Left ventricle myocardium inferior (tissue), 1 donor: Measurements from ENCODE around the gene TRAF1. TPM values are rescaled to one million over a fixed set of nuclear protein-coding genes. Genes with fewer than 3 reads are reported as not detected.

ENCODE experiments used
- DNase-seq: peaks from one replicate; pipeline ENCODE4 v3.0.0-alpha.2; 2020
- H3K27ac ChIP-seq: fragments of 200-600 bp; replicated peaks from 2 replicates; pipeline ENCODE4 v1.8.0; 2021
- H3K27me3 ChIP-seq: fragments of 200-600 bp; 2 replicates; pipeline ENCODE4 v1.8.0; 2021; ENCODE audit warnings: low read depth
- H3K36me3 ChIP-seq: fragments of 200-600 bp; 2 replicates; pipeline ENCODE4 v1.8.0; 2021
- H3K4me1 ChIP-seq: fragments of 200-600 bp; 2 replicates; pipeline ENCODE4 v1.8.0; 2021
- H3K4me3 ChIP-seq: fragments of 200-600 bp; 2 replicates; pipeline ENCODE4 v1.8.0; 2021; ENCODE audit warnings: mild to moderate bottlenecking, moderate library complexity
- H3K9me3 ChIP-seq: fragments of 200-600 bp; replicated peaks from 2 replicates; pipeline ENCODE4 v1.8.0; 2021
- intact Hi-C: fragments of 100-400 bp; cut with micrococcal nuclease; formaldehyde crosslinking; loops from one replicate; pipeline ENCODE4 v1.11.0; 2022
- total RNA-seq: library from RNA; stranded (reverse); fragmentation: NEBNext Ultra II Directional; extraction: Animal tissue kit (Norgen Biotek cat#: 25700); gene quantifications from one replicate; pipeline ENCODE4 v1.2.1, GENCODE V29; 2021
- TF ChIP-seq, protein P1 (sequence below): fragments of 200-600 bp; IDR thresholded peaks from 2 replicates; pipeline ENCODE4 v1.8.0; 2021; ENCODE audit warnings: antibody characterized with exemption, mild to moderate bottlenecking, borderline replicate concordance
- donor health status: DM: no; HTN: yes; CAD: no; lungs with severe emphysema.

Gene TRAF1
- total RNA-seq, 1 donor from 2014 or later, result 2.6 TPM

DNA sequence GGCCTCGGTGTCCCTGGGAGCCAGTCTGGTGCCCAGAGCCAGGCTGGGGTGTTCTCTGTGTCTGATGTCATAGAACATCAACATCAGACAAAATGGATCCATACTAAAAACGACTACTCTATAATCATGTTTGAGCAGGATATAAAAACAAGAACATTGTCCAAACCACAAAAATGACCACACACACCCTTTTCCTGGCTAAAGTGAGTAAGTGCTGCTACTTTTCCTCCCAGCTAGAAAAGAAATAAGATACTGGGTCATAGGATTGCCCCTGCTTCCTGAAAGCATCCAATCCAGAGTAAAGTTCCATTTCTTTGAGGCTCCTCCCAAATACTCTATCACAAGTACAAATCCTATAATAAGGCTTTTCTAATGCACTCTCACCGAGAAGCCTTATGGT, 19.7 kb upstream of the TRAF1 start:
- no peak overlapping the region for H3K27ac ChIP-seq
- H3K36me3 ChIP-seq, result no peaks in the 10 kb centered on the region
- no peaks in the 10 kb centered on the region for H3K9me3 ChIP-seq
- H3K27me3 ChIP-seq, result no peaks in the 10 kb centered on the region
- DNase-seq, result no peak
- TF ChIP-seq, protein P1, sequence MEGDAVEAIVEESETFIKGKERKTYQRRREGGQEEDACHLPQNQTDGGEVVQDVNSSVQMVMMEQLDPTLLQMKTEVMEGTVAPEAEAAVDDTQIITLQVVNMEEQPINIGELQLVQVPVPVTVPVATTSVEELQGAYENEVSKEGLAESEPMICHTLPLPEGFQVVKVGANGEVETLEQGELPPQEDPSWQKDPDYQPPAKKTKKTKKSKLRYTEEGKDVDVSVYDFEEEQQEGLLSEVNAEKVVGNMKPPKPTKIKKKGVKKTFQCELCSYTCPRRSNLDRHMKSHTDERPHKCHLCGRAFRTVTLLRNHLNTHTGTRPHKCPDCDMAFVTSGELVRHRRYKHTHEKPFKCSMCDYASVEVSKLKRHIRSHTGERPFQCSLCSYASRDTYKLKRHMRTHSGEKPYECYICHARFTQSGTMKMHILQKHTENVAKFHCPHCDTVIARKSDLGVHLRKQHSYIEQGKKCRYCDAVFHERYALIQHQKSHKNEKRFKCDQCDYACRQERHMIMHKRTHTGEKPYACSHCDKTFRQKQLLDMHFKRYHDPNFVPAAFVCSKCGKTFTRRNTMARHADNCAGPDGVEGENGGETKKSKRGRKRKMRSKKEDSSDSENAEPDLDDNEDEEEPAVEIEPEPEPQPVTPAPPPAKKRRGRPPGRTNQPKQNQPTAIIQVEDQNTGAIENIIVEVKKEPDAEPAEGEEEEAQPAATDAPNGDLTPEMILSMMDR, result no peak
- H3K4me3 ChIP-seq, result no peak overlapping the region
- peaks cover 15% of the 10 kb centered on the region for H3K4me1 ChIP-seq
- intact Hi-C loops, result no loop called here

DNA sequence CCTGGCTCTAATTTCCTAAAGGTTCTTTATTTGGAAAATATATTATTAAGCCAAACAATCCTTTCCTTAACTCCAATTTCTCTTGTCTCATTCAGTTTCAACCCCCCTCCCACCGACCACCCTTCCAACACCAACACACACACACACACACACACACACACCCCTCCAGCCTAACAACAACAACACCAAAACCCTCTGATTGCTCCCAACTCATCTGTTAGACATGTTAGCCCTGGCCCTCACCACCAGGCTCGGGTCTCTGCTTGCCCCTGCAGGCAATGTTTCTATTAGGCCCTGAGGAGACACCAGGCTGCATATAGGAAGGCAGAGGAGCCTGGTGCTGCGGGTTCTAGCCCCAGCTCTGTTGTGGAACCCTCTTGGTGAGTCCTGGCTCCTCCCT, 18.4 kb upstream of the TRAF1 start:
- no peaks in the 10 kb centered on the region for H3K27me3 ChIP-seq
- no peak overlapping the region for H3K4me3 ChIP-seq
- TF ChIP-seq, protein P1, result no peak
- no peak for DNase-seq
- H3K27ac ChIP-seq, result no peak overlapping the region
- intact Hi-C loops, result no loop called here
- H3K4me1 ChIP-seq, result peaks cover 8% of the 10 kb centered on the region
- H3K36me3 ChIP-seq, result no peaks in the 10 kb centered on the region
- H3K9me3 ChIP-seq, result no peaks in the 10 kb centered on the region

DNA sequence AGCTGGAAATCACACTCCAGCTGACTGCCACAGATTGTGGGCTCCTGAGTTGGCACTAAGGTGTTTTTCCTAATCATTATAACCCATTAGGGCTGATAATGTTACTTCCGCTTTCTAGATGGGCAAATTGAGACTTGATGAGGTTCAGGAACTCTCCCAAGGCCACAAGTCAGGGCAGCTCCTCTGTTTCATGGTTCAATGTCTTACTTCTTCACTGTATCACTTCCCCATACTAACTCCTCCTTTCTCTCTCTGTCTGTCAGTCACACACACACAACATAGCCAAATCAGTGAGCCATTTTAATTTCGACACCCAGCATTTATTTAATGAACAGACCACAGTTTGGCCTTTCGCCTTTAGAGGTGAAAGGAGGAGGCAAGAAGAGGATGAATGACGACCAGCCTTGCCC, 17.8 kb upstream of the TRAF1 start:
- Histone ChIP-seq H3K36me3 (no peaks in the 10 kb centered on the region), H3K27me3 (no peaks in the 10 kb centered on the region), H3K4me1 (peaks cover 8% of the 10 kb centered on the region), H3K27ac (no peak overlapping the region), H3K4me3 (no peak overlapping the region), H3K9me3 (no peaks in the 10 kb centered on the region)
- intact Hi-C loops, result no loop called here
- TF ChIP-seq, protein P1, result no peak
- no peak for DNase-seq

- Histone ChIP-seq H3K4me1 (peaks cover 8% of the 10 kb centered on the region), H3K4me3 (no peak overlapping the region), H3K27ac (peak overlapping the region; percentile 67), H3K27me3 (no peaks in the 10 kb centered on the region), H3K36me3 (no peaks in the 10 kb centered on the region), H3K9me3 (no peaks in the 10 kb centered on the region)
- no peak for DNase-seq
- TF ChIP-seq, protein P1, result no peak
- intact Hi-C loops, result no loop called here
Measured at GRCh38 chr9:120942186-120943001, 15.8 kb upstream of the TRAF1 start.

- TF ChIP-seq, protein P1, result no peak
- Histone ChIP-seq H3K4me1 (peaks cover 16% of the 10 kb centered on the region), H3K36me3 (no peaks in the 10 kb centered on the region), H3K27me3 (no peaks in the 10 kb centered on the region), H3K27ac (peak overlapping the region; percentile 67), H3K9me3 (no peaks in the 10 kb centered on the region), H3K4me3 (no peak overlapping the region)
- DNase-seq, result no peak
- intact Hi-C loops, result no loop called here
Measured at GRCh38 chr9:120941046-120941770, 14.6 kb upstream of the TRAF1 start.
